Measurements from ENCODE around the gene MORN1.

Gene MORN1

DNA sequence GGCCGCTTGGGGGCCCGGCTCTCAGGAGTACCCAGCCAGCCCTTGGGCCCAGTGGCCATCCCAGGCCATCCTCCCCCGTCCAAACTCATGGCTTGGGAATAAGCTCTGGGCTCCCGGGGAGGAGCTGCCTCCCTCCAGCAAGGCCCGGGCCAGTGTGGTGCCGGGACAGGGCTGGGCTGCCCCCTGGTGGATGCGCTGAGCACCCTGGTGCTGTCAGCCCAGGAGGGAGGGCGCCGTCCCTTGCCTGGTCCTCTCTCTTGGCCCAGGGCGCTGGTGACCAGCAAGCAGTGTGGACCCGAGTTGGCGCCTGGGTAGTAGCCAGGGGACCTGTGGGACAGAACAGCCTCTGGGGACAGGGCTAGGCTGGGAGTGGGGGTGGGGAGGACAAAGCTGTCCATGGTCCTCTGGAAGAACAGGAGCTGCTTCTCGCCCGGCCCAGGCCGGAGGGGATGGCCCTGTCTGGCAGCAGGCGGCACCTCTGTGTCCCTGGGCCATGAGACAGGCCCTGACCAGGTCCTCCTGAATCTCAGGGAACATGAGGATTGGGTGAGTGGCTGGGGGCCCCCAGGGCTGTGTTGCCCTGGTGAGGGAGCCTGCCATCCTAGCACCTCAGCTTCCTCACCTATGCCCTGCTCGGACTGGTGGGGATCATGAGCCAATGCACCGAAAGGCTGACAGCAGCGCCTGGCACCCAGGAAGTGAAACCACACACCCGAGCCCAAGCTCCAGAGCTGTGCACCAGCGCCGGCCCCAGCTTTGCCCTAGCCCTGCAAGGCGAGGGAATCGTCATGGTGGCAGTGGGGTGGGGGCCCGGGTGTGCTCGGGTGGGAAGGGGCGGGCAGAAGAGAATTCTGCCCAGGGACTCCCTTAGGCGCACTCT is 9.4 kb downstream of the MORN1 start:
- TF ChIP-seq RAD21 (IDR thresholded peaks at IDR 0.05; ENCODE audit: low read depth) (peak; percentile 94), NFIC (IDR thresholded peaks at IDR 0.05) (no peak), YY1 (IDR thresholded peaks at IDR 0.05; ENCODE audit: low read depth) (no peak), TEAD4 (IDR thresholded peaks at IDR 0.05) (no peak), EGR1 (IDR thresholded peaks at IDR 0.05) (no peak)

DNA sequence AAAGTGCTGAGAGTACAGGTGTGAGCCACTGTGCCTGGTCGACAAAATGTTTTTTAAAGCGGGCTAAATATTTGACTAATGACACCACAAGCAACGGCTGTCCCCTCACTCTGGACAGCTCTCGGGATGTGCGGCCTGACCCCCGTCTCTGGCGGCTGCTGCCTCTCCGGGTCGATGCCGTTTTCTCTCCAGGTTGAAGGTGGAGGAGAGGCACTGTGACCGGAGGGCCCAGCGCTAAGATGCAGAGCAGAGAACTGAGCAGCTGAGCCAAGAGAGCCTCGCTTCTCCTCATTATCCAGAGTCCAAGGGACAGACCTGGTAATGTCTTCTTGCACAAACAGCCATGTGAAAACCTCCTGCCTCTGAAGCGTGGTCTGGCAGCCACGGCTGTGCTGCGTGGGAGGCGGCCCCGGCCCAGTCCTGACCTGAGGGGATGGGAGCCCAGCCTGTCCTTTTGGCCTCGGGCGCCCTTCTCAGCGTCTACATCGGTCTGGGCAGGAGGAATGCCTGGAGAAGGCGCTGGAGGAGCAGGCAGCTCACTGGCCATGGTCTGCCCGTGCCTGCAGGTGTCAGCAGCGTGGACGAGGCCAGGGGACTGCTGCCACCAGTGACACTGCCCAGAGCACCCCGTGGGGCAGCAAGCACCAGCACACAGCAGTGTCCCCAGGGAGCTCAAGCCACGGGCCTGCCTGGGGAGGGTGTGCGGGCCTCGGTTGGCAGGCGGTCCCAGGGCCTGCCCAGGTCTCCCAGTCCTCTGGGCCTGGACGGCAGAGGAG is 10.3 kb downstream of the MORN1 start:
- TF ChIP-seq, protein P1, sequence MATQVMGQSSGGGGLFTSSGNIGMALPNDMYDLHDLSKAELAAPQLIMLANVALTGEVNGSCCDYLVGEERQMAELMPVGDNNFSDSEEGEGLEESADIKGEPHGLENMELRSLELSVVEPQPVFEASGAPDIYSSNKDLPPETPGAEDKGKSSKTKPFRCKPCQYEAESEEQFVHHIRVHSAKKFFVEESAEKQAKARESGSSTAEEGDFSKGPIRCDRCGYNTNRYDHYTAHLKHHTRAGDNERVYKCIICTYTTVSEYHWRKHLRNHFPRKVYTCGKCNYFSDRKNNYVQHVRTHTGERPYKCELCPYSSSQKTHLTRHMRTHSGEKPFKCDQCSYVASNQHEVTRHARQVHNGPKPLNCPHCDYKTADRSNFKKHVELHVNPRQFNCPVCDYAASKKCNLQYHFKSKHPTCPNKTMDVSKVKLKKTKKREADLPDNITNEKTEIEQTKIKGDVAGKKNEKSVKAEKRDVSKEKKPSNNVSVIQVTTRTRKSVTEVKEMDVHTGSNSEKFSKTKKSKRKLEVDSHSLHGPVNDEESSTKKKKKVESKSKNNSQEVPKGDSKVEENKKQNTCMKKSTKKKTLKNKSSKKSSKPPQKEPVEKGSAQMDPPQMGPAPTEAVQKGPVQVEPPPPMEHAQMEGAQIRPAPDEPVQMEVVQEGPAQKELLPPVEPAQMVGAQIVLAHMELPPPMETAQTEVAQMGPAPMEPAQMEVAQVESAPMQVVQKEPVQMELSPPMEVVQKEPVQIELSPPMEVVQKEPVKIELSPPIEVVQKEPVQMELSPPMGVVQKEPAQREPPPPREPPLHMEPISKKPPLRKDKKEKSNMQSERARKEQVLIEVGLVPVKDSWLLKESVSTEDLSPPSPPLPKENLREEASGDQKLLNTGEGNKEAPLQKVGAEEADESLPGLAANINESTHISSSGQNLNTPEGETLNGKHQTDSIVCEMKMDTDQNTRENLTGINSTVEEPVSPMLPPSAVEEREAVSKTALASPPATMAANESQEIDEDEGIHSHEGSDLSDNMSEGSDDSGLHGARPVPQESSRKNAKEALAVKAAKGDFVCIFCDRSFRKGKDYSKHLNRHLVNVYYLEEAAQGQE (IDR thresholded peaks at IDR 0.05; ENCODE audit: low read depth): no peak
- TF ChIP-seq, protein P2, sequence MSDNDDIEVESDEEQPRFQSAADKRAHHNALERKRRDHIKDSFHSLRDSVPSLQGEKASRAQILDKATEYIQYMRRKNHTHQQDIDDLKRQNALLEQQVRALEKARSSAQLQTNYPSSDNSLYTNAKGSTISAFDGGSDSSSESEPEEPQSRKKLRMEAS (IDR thresholded peaks at IDR 0.05): no peak
- TF ChIP-seq RAD21 (IDR thresholded peaks at IDR 0.05; ENCODE audit: low read depth) (no peak), ZBTB7A (IDR thresholded peaks at IDR 0.05; ENCODE audit: low read depth) (no peak)

DNA sequence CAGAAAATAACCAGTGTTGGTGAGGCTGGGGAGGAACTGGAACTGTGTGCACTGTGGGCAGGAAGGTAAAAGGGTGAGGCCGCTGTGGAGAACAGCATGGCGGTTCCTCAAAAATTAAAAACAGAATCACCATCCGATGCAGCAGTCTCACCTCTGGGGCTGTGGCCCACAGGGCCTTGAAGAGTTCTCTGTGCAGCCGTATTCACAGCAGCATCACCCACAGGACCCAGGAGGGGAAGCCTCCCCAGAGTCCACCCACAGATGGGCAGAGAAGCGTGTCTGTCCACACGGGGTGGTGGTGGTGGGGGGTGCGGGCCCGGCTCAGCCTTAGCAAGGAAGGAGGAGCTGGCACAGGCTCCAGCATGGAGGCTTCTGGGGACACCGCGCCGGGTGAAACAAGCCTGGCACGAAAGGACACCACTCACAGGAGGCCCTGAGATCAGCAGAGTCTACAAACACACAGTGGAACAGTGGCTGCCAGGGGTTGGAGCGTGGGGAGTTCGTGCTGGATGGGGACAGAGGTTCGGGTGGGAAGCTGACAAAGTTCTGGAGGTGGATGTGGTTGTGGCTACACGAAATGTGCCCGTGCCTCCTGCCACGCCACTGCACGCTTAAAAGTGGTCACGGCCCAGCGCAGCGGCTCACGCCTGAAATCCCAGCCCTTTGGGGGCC is 11.5 kb downstream of the MORN1 start:
- TF ChIP-seq CEBPB (IDR thresholded peaks at IDR 0.05): no peak
- no peak for TF ChIP-seq EGR1 (IDR thresholded peaks at IDR 0.05)

DNA sequence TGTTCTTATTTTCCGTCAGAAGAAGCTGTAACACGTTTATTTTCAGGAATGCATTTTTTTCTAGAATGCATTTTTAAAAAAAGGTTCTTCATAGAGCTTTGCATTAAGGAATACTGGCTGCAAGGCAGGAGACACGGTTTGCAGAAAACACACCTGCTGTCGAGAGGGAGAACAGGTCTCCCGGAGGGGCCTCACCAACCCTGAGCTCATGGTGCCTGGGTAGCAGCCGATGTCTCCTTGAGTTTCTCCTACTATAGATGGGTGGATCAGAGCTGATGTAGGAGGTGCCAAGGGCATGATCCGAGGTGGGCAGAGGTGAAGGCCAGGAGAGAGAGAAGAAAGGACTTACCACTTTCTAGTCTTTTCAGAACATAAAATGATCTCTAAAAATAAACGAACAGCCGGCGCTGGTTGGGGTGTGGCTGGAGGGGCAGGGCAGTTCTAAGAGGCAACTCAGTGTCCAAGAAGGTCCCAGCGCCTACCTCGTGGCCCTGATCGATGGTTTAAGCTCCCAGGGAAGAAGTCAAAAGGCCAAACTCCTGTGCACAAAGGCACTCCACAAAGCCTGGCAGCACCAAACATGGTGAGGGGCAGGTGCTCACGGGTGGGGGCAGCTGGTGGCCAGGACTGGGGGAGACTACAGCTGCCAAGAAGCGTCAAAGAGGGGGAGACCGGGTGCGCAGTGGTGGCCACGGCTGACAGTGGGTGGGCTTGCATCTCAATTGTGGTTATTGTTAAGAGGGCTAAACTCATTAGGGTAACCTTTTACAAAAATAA is 12.2 kb downstream of the MORN1 start:
- TF ChIP-seq NFIC (IDR thresholded peaks at IDR 0.05) (no peak), TCF12 (IDR thresholded peaks at IDR 0.05; ENCODE audit: low read depth) (no peak), TEAD4 (IDR thresholded peaks at IDR 0.05) (no peak), CEBPB (IDR thresholded peaks at IDR 0.05) (no peak), RAD21 (IDR thresholded peaks at IDR 0.05; ENCODE audit: low read depth) (no peak), EP300 (IDR thresholded peaks at IDR 0.05; ENCODE audit: borderline replicate concordance) (no peak), EGR1 (IDR thresholded peaks at IDR 0.05) (no peak)
- TF ChIP-seq, protein P2 (IDR thresholded peaks at IDR 0.05): no peak
- TF ChIP-seq, protein P1 (IDR thresholded peaks at IDR 0.05; ENCODE audit: low read depth): no peak

DNA sequence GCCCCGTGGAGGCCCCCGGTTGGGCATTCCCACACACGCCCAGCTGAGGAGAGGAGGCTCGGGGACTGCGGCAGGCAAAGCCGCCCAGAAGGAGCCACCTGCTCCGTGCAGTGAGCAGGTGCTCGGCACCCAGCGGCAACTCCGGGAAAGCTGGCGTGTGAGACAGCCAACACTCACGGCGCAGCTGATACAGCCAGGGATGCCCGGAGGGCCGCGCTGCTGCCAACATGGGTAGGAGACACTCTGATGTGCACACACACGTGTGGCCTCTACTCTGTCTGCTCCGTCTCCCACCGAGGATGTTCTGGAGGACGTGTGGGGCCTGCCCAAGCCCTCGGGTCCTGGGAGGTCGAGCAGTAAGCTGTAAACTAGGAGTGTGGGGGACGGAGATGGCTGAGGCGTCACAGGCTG is 12.9 kb downstream of the MORN1 start:
- TF ChIP-seq CREB1 (IDR thresholded peaks at IDR 0.05; ENCODE audit: low read depth) (no peak), ZBTB7A (IDR thresholded peaks at IDR 0.05; ENCODE audit: low read depth) (no peak), EGR1 (IDR thresholded peaks at IDR 0.05) (no peak), TEAD4 (IDR thresholded peaks at IDR 0.05) (no peak), NFIC (IDR thresholded peaks at IDR 0.05) (no peak), CEBPB (IDR thresholded peaks at IDR 0.05) (no peak), FOXM1 (IDR thresholded peaks at IDR 0.05; ENCODE audit: borderline replicate concordance, low read depth) (no peak), YY1 (IDR thresholded peaks at IDR 0.05; ENCODE audit: low read depth) (no peak), TCF12 (IDR thresholded peaks at IDR 0.05; ENCODE audit: low read depth) (no peak), TAF1 (IDR thresholded peaks at IDR 0.05; ENCODE audit: low read depth) (no peak), EP300 (IDR thresholded peaks at IDR 0.05; ENCODE audit: borderline replicate concordance) (no peak), RAD21 (IDR thresholded peaks at IDR 0.05; ENCODE audit: low read depth) (no peak)
- TF ChIP-seq, protein P2 (IDR thresholded peaks at IDR 0.05): no peak
- TF ChIP-seq, protein P3, sequence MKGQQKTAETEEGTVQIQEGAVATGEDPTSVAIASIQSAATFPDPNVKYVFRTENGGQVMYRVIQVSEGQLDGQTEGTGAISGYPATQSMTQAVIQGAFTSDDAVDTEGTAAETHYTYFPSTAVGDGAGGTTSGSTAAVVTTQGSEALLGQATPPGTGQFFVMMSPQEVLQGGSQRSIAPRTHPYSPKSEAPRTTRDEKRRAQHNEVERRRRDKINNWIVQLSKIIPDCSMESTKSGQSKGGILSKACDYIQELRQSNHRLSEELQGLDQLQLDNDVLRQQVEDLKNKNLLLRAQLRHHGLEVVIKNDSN (IDR thresholded peaks at IDR 0.05): no peak
- TF ChIP-seq, protein P1 (IDR thresholded peaks at IDR 0.05; ENCODE audit: low read depth): no peak
